B cell (primary cell): Measurements from ENCODE around the gene HDAC6.

Source experiments
- EZH2 ChIP-seq: IDR thresholded peaks from 2 replicates; pipeline ENCODE4 v1.6.1; 2012; ENCODE audit warnings: borderline replicate concordance, low read depth, mild to moderate bottlenecking, moderate library complexity, low read length; ENCODE audit not compliant: insufficient read depth, poor library complexity, severe bottlenecking
- TF ChIP-seq, protein P1 (sequence below): fragments of 200-600 bp; IDR thresholded peaks from one replicate; pipeline ENCODE4 v1.8.0; 2022; ENCODE audit warnings: antibody characterized with exemption, mild to moderate bottlenecking

DNA sequence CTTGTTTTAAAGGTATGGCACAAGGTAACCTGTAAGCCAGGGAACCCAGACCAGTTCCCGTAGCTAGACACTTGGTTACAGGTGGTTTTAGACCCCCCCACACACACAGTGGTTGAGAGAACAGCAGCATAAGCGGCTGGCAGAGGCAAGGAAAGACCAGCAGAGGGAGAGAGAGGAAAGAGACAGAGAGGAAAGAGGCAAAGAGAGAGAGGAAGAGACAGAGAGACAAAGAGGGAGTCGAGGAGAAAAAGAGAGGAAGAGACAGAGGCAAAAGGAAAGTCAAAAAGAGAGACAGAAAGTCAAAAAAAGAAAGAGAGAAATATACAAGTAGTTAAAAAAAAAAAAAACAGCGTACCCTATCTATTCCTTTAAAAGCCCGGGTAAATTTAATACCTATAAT is 53.0 kb downstream of the HDAC6 start:
- TF ChIP-seq, protein P1, sequence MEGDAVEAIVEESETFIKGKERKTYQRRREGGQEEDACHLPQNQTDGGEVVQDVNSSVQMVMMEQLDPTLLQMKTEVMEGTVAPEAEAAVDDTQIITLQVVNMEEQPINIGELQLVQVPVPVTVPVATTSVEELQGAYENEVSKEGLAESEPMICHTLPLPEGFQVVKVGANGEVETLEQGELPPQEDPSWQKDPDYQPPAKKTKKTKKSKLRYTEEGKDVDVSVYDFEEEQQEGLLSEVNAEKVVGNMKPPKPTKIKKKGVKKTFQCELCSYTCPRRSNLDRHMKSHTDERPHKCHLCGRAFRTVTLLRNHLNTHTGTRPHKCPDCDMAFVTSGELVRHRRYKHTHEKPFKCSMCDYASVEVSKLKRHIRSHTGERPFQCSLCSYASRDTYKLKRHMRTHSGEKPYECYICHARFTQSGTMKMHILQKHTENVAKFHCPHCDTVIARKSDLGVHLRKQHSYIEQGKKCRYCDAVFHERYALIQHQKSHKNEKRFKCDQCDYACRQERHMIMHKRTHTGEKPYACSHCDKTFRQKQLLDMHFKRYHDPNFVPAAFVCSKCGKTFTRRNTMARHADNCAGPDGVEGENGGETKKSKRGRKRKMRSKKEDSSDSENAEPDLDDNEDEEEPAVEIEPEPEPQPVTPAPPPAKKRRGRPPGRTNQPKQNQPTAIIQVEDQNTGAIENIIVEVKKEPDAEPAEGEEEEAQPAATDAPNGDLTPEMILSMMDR: no peak
- TF ChIP-seq EZH2: no peak
